Neural progenitor cell (in vitro differentiated cells): Measurements from ENCODE around the gene ADGRD1.

Experiments used
- CTCF ChIP-seq: fragments of 200-600 bp; sonication (generic); IDR thresholded peaks from 2 replicates; pipeline ENCODE4 v1.5.1; 2017; ENCODE audit warnings: antibody characterized with exemption, mild to moderate bottlenecking
- EZH2 ChIP-seq: fragments of 200-600 bp; sonication (generic); IDR thresholded peaks from 2 replicates; pipeline ENCODE4 v1.6.1; 2017; ENCODE audit warnings: antibody characterized with exemption, mild to moderate bottlenecking, moderate library complexity
- EZH2phosphoT487 ChIP-seq: fragments of 200-600 bp; sonication (generic); IDR thresholded peaks from 2 replicates; pipeline ENCODE4 v1.6.1; 2017; ENCODE audit warnings: antibody characterized with exemption

- TF ChIP-seq EZH2 (no peak), CTCF (no peak), EZH2phosphoT487 (no peak)
These were observed 150.2 kb downstream of the ADGRD1 start for GRCh38 chr12:131103669-131104462.
